HUES6 (cell line): ENCODE measurements around the gene CLIC5.

ENCODE experiments used
- H3K27ac ChIP-seq: 2 replicates; pipeline ENCODE4 v1.7.0; 2013; ENCODE audit warnings: low read depth, mild to moderate bottlenecking, low read length, inconsistent platforms
- H3K27me3 ChIP-seq: 2 replicates; pipeline ENCODE4 v1.6.1; 2013; ENCODE audit warnings: low read length; ENCODE audit not compliant: control insufficient read depth, insufficient read depth
- H3K36me3 ChIP-seq: 2 replicates; pipeline ENCODE4 v1.6.1; 2013; ENCODE audit warnings: low read length; ENCODE audit not compliant: control insufficient read depth, insufficient read depth
- H3K4me1 ChIP-seq: 2 replicates; pipeline ENCODE4 v1.6.1; 2013; ENCODE audit warnings: low read length; ENCODE audit not compliant: control insufficient read depth, insufficient read depth
- H3K4me3 ChIP-seq: 2 replicates; pipeline ENCODE4 v1.5.1; 2013; ENCODE audit warnings: low read depth, low read length
- H3K9ac ChIP-seq: one replicate; pipeline ENCODE4 v1.6.1; 2013; ENCODE audit warnings: mild to moderate bottlenecking, low read length
- H3K9me3 ChIP-seq: 2 replicates; pipeline ENCODE4 v1.6.1; 2013; ENCODE audit warnings: low read depth, low read length; ENCODE audit not compliant: control insufficient read depth, insufficient read depth

The CLIC5 gene

GRCh38 chr6:46052479-46052878, 36.8 kb upstream of the CLIC5 start:
- H3K27ac ChIP-seq, result no peak overlapping the region
- peaks cover 5% of the 10 kb centered on the region; the same call in 1 of the 2 replicates for H3K9me3 ChIP-seq
- peaks cover 10% of the 10 kb centered on the region for H3K4me1 ChIP-seq
- no peaks in the 10 kb centered on the region for H3K36me3 ChIP-seq
- no peaks in the 10 kb centered on the region for H3K27me3 ChIP-seq
- no peak overlapping the region for H3K9ac ChIP-seq
- H3K4me3 ChIP-seq, result no peak overlapping the region

- Histone ChIP-seq H3K9ac (no peak overlapping the region), H3K4me3 (no peak overlapping the region), H3K4me1 (peaks cover 10% of the 10 kb centered on the region), H3K36me3 (no peaks in the 10 kb centered on the region), H3K27ac (no peak overlapping the region), H3K27me3 (no peaks in the 10 kb centered on the region), H3K9me3 (peaks cover 5% of the 10 kb centered on the region; the same call in 1 of the 2 replicates)
Observed at GRCh38 chr6:46051962-46052361, 36.3 kb upstream of the CLIC5 start.

GRCh38 chr6:46050845-46051405, 35.3 kb upstream of the CLIC5 start:
- no peak overlapping the region for H3K9ac ChIP-seq
- no peaks in the 10 kb centered on the region for H3K9me3 ChIP-seq
- no peaks in the 10 kb centered on the region for H3K36me3 ChIP-seq
- no peaks in the 10 kb centered on the region for H3K27me3 ChIP-seq
- H3K4me3 ChIP-seq, result no peak overlapping the region
- peaks cover 10% of the 10 kb centered on the region for H3K4me1 ChIP-seq
- H3K27ac ChIP-seq, result no peak overlapping the region

GRCh38 chr6:46048646-46049297, 33.1 kb upstream of the CLIC5 start:
- no peak overlapping the region for H3K27ac ChIP-seq
- H3K4me1 ChIP-seq, result peaks cover 10% of the 10 kb centered on the region

GRCh38 chr6:46046558-46047174, 31.0 kb upstream of the CLIC5 start:
- Histone ChIP-seq H3K9me3 (no peaks in the 10 kb centered on the region), H3K4me3 (no peak overlapping the region), H3K4me1 (peaks cover 10% of the 10 kb centered on the region), H3K9ac (no peak overlapping the region), H3K36me3 (no peaks in the 10 kb centered on the region), H3K27ac (no peak overlapping the region), H3K27me3 (no peaks in the 10 kb centered on the region)

More at GRCh38 chr6:46048646-46049297, 33.1 kb upstream of the CLIC5 start:
- Histone ChIP-seq H3K9me3 (no peaks in the 10 kb centered on the region), H3K36me3 (no peaks in the 10 kb centered on the region), H3K27me3 (no peaks in the 10 kb centered on the region), H3K4me3 (no peak overlapping the region), H3K9ac (no peak overlapping the region)

- Histone ChIP-seq H3K9me3 (no peaks in the 10 kb centered on the region), H3K36me3 (no peaks in the 10 kb centered on the region), H3K4me3 (no peak overlapping the region), H3K27ac (no peak overlapping the region), H3K27me3 (no peaks in the 10 kb centered on the region), H3K4me1 (peaks cover 10% of the 10 kb centered on the region), H3K9ac (no peak overlapping the region)
Observed at GRCh38 chr6:46044881-46045617, 29.4 kb upstream of the CLIC5 start.

- H3K4me1 ChIP-seq, result no peaks in the 10 kb centered on the region
- H3K9me3 ChIP-seq, result no peaks in the 10 kb centered on the region
- H3K27me3 ChIP-seq, result no peaks in the 10 kb centered on the region
- H3K9ac ChIP-seq, result no peak overlapping the region
- no peaks in the 10 kb centered on the region for H3K36me3 ChIP-seq
- H3K4me3 ChIP-seq, result no peak overlapping the region
- no peak overlapping the region for H3K27ac ChIP-seq
Observed at GRCh38 chr6:46042355-46042999, 26.8 kb upstream of the CLIC5 start.

GRCh38 chr6:46040288-46040687, 24.6 kb upstream of the CLIC5 start:
- Histone ChIP-seq H3K9ac (no peak overlapping the region), H3K36me3 (no peaks in the 10 kb centered on the region), H3K27ac (no peak overlapping the region), H3K4me3 (no peak overlapping the region), H3K27me3 (no peaks in the 10 kb centered on the region), H3K4me1 (no peaks in the 10 kb centered on the region), H3K9me3 (no peaks in the 10 kb centered on the region)

GRCh38 chr6:46039646-46040045, 24.0 kb upstream of the CLIC5 start:
- Histone ChIP-seq H3K27ac (no peak overlapping the region), H3K4me3 (no peak overlapping the region), H3K36me3 (no peaks in the 10 kb centered on the region), H3K27me3 (no peaks in the 10 kb centered on the region), H3K9ac (no peak overlapping the region), H3K9me3 (no peaks in the 10 kb centered on the region), H3K4me1 (no peaks in the 10 kb centered on the region)

- H3K4me3 ChIP-seq, result no peak overlapping the region
- H3K27ac ChIP-seq, result no peak overlapping the region
- no peaks in the 10 kb centered on the region for H3K9me3 ChIP-seq
- H3K4me1 ChIP-seq, result peaks cover 7% of the 10 kb centered on the region
- H3K36me3 ChIP-seq, result no peaks in the 10 kb centered on the region
- H3K9ac ChIP-seq, result no peak overlapping the region
- H3K27me3 ChIP-seq, result no peaks in the 10 kb centered on the region
Observed at GRCh38 chr6:46036911-46037310, 21.3 kb upstream of the CLIC5 start.
